Measurements from ENCODE around the gene NTHL1.

- no peak for TF ChIP-seq EZH2 (optimal IDR thresholded peaks at IDR 0.05; ENCODE audit: low read depth, low read length)
- no peak for TF ChIP-seq CTCF (IDR thresholded peaks at IDR 0.05; ENCODE audit: low read length)
Observed at GRCh38 chr16:2008009-2008526, 39.6 kb downstream of the NTHL1 start.

Data from MM.1S (cell line).